Occipital lobe (tissue), 2 donors: ENCODE results near the gene PCDHGB4. TPM values are rescaled to one million over a fixed set of nuclear protein-coding genes. Genes with fewer than 3 reads are reported as not detected.
"Not testable (repeated sequence)": the region's sequence is repeated elsewhere in the genome, so short reads cannot be mapped to it uniquely, and the experiment has no call there.

Source experiments
- DNase-seq: peaks from one replicate; lab custom pipeline; 2025; lab: John Stamatoyannopoulos, UW
- total RNA-seq: library from RNA; depleted of rRNA; stranded (reverse); fragments of >200 nt; gene quantifications from one replicate; pipeline ENCODE4 v1.2.3, GENCODE V29; 2014

The PCDHGB4 gene
- 12.9 TPM for total RNA-seq

DNA sequence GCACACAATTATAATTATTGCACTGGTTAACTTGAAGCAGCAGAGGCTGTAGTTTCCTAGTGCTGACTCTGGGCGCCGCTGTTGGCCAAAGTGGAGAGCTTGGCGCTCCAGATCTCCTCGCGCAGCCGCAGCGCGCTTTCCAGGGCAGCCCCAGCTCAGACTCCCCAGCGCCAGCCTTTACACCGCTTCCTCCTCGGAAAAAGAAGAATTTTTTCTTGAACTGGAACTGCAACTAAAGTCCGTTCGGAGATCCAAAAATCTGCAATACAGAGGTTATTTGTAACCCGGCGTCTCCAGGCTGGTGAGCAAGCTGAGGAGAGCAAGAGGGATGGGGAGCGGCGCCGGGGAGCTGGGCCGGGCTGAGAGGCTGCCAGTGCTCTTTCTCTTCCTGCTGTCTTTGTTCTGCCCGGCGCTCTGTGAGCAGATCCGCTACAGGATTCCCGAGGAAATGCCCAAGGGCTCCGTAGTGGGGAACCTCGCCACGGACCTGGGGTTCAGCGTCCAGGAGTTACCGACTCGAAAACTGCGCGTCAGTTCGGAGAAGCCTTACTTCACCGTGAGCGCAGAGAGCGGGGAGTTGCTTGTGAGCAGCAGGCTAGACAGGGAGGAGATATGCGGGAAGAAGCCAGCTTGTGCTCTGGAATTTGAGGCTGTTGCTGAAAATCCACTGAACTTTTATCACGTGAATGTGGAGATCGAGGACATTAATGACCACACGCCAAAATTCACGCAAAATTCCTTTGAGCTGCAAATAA, at the start of gene PCDHGB4:
TSS of gene PCDHGB4 (plus strand) at position 142 of the 755 bp plus-strand sequence. CDS start at position 329, 187 bp downstream.
- DNase-seq = not testable (repeated sequence)

DNA sequence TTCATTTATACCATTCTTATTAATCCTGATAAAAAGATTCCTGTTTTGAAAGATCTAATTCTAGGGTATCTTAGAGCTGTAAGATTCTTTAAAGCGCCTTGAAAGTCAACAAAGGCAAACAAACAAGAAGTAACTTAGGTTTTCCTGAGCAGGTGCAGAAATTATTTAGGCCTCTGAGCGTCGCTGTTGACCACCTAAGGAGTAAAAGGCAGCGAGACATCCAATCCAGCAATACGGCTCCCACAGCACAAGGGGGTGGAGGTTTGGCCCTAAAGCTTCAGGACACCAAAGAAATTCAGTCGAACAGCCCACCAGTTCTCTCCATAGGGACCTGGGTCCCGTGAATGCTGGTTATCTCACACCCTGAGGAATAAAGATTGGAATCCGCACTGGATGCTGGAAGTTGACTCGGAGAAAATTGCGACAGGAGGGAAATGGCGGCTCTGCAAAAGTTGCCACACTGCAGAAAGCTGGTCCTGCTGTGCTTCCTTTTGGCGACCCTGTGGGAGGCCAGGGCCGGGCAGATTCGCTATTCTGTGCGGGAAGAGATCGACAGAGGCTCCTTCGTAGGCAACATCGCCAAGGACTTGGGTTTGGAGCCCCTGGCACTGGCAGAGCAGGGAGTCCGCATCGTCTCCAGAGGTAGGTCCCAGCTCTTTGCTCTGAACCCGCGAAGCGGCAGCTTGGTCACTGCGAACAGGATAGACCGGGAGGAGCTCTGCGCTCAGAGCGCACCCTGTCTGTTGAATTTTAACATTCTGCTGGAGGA, 48.8 kb upstream of the PCDHGB4 start, which contains the start of gene PCDHGA2:
TSS of gene PCDHGA2 (plus strand) at position 223 of the 769 bp plus-strand sequence.
- DNase-seq = no peak

DNA sequence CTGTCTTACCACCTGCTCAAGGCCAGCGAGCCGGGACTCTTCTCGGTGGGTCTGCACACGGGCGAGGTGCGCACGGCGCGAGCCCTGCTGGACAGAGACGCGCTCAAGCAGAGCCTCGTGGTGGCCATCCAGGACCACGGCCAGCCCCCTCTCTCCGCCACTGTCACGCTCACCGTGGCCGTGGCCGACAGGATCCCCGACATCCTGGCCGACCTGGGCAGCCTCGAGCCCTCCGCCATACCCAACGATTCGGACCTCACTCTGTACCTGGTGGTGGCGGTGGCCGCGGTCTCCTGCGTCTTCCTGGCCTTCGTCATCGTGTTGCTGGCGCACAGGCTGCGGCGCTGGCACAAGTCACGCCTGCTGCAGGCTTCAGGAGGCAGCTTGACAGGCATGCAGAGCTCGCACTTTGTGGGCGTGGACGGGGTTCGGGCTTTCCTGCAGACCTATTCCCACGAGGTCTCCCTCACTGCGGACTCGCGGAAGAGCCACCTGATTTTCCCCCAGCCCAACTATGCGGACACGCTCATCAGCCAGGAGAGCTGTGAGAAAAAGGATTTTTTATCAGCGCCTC, 46.6 kb upstream of the PCDHGB4 start:
- not testable (repeated sequence) for DNase-seq

DNA sequence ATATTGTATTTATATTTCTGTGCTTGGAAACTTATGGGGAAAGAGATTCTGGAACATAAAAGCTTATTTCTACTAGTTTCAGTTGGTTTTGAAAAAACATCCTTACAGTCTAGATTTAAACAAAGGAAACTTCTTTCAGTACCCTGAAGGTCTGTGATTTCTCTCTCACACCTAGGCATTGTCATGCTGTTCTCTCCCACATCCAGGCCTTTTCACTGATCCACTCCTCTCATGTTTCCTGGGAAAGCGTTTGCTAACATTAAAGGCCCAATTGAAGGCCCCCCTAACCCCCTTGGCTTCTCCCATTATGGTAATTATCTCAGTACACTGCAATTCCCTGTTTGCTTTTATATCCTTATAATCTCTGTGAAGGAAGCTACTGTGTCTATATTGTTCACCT, 44.7 kb upstream of the PCDHGB4 start:
- no peak for DNase-seq

DNA sequence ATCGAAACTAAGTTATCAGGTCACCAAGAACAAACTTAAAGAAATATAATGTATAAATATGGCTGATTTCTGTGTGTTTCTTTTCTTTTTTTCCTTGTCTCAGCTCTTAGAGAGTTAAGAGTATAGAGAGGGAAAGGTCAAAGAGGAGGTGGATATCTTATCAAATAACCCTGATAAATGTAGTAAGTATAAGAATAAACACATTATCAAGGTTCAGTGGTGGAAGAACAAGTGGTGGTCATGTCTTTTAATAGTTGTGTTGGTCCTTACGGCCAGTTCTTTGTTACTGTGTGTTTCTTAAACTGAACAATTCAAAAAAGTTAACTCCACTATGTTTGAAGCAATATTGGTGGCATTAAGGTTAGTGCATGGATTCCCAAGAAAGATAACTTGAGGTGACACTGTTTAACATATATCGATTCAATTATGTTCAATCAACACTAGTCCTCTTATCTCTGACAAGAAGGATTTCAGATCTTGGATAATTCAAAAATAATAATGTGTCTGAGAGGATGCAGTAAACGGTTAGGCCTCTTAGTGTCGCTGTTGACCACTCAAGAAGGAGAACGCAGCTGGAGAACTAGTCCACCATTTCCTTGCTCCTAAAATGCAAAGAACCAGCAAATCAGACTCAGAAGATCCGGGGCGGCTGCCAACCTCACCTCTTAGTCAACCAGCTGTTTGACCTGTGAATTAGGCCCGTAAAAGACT, 44.1 kb upstream of the PCDHGB4 start, which contains the start of gene PCDHGA3:
TSS of gene PCDHGA3 (plus strand) at position 588 of the 711 bp plus-strand sequence. CDS start 205 bp downstream, outside the sequence.
- no peak for DNase-seq

DNA sequence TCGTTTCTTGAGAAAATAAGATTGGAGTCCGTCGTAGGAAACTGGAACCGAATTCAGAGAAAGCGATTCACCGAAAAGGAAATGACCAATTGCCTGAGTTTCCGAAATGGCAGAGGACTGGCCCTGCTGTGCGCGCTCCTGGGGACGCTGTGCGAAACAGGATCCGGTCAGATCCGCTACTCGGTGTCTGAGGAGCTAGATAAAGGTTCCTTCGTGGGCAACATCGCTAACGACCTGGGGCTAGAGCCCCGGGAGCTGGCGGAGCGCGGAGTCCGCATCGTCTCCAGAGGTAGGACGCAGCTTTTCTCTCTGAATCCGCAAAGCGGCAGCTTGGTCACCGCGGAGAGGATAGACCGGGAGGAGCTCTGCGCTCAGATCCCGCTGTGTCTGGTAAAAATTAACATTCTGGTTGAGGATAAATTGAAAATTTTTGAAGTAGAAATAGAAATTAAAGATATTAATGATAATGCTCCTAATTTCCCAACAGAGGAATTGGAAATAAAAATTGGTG, 43.5 kb upstream of the PCDHGB4 start:
- no peak for DNase-seq

DNA sequence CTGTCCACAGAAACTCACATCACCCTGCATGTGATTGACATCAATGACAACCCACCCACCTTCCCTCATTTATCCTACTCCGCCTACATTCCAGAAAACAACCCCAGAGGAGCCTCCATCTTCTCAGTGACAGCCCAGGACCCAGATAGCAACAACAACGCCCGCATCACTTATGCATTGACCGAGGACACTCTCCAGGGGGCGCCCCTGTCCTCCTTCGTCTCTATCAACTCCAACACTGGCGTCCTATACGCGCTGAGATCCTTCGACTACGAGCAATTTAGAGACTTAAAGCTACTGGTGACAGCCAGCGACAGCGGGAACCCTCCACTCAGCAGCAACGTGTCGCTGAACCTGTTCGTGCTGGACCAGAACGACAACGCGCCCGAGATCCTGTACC, 42.2 kb upstream of the PCDHGB4 start:
- no peak for DNase-seq

DNA sequence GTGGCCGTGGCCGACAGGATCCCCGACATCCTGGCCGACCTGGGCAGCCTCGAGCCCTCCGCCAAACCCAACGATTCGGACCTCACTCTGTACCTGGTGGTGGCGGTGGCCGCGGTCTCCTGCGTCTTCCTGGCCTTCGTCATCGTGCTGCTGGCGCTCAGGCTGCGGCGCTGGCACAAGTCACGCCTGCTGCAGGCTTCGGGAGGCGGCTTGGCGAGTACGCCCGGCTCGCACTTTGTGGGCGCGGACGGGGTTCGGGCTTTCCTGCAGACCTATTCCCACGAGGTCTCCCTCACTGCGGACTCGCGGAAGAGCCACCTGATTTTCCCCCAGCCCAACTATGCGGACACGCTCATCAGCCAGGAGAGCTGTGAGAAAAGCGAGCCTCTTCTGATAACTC, 41.5 kb upstream of the PCDHGB4 start:
- DNase-seq = not testable (repeated sequence)

DNA sequence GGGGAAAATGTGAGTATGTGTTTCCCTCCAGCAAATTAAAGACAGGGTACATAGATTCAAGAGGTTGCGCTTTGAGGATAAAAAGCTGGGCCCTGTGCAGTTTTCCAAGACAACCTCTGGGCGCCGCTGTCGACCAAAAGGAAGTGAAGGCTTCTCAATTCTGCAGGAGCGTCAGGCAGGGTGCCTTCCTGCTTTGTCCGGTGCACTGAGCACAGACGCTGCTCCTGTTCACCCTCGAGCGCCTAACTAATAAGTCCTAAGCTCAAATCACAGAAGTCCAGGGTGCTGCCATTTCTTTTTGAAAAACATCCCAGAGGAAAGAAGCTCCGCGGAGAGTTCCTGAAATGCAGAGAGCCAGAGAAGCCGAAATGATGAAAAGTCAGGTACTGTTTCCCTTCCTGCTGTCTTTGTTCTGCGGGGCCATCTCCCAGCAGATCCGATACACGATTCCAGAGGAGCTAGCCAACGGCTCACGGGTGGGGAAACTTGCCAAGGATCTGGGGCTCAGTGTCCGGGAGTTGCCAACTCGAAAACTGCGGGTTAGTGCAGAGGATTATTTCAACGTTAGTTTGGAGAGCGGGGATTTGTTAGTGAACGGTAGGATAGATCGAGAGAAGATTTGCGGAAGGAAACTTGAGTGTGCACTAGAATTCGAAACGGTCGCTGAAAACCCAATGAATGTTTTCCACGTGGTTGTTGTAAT, 37.4 kb upstream of the PCDHGB4 start, which contains the start of gene PCDHGB1:
TSS of gene PCDHGB1 (plus strand) at position 183 of the 703 bp plus-strand sequence. CDS start at position 345, 162 bp downstream.
- DNase-seq = no peak

DNA sequence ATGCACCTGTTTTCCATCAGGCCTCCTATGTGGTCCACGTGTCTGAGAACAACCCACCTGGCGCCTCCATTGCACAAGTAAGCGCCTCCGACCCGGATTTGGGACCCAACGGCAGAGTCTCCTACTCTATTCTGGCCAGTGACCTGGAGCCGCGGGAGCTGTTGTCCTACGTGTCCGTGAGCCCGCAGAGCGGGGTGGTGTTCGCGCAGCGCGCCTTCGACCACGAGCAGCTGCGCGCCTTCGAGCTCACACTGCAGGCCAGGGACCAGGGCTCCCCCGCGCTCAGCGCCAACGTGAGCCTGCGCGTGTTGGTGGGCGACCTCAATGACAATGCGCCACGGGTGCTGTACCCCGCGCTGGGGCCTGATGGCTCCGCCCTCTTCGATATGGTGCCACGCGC, 35.9 kb upstream of the PCDHGB4 start:
- no peak for DNase-seq

DNA sequence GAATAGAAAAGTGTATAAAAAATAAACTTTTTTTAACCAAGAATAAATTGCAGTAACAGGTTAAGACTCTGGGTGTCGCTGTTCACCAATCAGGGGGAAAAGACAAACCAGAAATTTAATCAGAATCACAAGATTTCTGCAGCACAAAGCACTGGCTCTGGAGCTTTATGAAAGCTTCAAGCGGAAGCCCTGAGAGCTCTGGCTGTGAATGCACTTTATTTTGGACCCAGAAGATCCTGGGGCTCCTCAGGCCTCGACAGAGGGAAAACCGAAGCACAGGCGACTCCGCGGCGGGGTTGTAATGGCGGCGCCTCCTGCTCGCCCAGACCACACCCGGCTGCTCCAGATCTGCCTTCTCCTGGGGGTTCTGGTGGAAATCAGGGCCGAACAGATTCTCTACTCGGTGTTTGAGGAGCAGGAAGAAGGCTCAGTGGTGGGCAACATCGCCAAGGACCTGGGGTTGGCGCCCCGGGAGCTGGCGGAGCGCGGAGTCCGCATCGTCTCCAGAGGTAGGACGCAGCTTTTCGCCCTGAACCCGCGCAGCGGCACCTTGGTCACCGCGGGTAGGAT, 32.5 kb upstream of the PCDHGB4 start, which contains the start of gene PCDHGA4:
TSS of gene PCDHGA4 (plus strand) at position 122 of the 570 bp plus-strand sequence. CDS start at position 209, 87 bp downstream.
- no peak for DNase-seq

DNA sequence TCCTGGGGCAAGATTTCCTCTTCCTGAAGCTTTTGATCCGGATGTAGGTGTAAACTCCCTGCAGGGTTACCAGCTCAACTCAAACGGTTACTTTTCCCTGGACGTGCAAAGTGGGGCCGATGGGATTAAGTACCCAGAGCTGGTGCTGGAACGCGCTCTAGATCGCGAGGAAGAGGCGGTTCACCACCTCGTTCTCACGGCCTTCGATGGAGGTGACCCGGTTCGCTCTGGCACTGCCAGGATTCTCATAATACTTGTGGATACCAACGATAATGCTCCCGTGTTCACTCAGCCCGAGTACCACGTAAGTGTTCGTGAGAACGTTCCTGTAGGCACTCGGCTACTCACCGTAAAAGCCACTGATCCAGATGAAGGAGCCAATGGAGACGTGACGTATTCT, 31.9 kb upstream of the PCDHGB4 start:
- DNase-seq = no peak

DNA sequence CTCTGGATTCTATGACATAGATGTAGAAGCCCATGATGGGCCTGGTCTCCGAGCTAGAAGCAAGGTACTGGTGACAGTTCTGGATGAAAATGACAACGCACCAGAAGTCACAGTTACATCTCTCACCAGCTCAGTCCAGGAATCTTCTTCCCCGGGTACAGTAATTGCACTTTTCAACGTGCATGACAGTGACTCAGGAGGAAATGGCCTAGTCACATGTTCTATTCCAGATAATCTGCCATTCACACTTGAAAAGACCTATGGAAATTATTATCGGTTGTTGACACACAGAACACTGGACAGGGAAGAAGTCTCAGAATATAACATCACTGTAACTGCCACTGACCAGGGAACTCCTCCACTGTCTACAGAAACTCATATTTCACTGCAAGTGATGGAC, 31.4 kb upstream of the PCDHGB4 start:
- no peak for DNase-seq

DNA sequence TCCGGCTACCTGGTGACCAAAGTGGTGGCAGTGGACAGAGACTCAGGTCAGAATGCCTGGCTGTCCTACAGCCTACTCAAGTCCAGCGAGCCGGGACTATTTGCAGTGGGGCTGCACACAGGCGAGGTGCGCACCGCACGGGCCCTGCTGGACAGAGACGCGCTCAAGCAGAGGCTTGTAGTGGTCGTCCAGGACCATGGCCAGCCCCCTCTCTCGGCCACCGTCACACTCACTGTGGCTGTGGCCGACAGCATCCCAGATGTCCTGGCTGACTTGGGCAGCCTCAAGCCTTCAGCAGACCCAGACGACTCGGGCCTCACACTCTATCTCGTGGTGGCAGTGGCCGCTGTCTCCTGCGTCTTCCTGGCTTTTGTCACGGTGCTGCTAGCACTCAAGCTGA, 30.5 kb upstream of the PCDHGB4 start:
- DNase-seq = no peak

DNA sequence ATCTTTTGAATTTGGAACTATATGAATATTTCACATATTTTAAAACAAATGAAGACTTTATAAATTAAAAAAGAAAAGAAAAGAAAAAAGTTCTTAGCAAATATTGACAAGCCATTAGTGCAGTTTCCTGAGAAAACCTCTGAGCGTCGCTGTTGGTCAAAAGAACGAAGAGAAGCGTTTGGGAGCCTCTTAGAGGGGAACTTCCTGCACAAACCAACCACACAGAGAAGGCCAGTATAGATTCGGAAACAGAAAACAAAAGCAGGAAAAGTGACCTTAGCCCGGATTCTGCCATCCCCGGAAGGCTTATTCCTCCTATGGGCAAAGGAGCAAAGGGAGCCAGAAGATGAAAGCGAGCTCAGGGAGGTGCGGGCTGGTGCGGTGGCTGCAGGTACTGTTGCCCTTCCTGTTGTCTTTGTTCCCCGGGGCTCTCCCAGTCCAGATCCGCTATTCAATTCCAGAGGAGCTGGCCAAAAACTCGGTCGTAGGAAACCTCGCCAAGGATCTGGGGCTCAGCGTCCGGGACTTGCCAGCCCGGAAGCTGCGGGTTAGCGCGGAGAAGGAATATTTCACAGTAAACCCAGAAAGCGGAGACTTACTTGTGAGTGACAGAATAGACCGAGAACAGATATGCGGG, 27.6 kb upstream of the PCDHGB4 start, which contains the start of gene PCDHGB2:
TSS of gene PCDHGB2 (plus strand) at position 205 of the 637 bp plus-strand sequence. CDS start at position 347, 142 bp downstream.
- DNase-seq = no peak

DNA sequence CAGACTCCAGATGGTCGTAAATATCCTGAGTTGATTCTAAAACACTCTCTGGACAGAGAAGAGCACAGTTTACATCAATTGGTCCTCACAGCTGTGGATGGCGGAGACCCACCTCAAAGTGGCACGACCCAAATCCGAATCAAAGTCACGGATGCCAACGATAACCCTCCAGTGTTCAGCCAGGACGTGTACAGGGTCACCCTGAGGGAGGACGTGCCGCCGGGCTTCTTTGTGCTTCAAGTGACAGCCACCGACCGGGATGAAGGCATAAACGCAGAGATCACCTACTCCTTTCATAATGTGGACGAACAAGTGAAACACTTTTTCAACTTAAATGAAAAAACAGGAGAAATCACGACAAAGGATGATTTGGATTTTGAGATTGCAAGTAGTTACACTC, 26.8 kb upstream of the PCDHGB4 start:
- DNase-seq = no peak

DNA sequence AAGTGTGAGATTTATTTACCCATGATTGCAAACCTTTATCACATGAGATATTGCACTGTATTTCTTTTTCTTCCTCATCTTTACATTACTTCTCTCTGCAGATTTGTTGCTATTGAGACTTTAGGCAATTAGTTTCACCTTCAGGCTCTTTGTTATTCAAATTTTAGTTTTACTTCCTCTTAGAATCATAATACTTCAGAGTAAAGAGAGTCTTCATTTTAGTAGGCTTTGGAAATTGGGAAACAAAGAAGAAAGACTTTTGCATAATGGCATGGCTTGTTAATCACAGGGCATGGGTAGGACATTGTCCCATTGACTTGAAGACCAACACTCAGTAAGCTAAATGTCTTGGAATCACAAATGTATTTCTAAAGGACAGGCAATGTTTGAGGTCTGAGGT, 24.8 kb upstream of the PCDHGB4 start:
- DNase-seq = no peak

DNA sequence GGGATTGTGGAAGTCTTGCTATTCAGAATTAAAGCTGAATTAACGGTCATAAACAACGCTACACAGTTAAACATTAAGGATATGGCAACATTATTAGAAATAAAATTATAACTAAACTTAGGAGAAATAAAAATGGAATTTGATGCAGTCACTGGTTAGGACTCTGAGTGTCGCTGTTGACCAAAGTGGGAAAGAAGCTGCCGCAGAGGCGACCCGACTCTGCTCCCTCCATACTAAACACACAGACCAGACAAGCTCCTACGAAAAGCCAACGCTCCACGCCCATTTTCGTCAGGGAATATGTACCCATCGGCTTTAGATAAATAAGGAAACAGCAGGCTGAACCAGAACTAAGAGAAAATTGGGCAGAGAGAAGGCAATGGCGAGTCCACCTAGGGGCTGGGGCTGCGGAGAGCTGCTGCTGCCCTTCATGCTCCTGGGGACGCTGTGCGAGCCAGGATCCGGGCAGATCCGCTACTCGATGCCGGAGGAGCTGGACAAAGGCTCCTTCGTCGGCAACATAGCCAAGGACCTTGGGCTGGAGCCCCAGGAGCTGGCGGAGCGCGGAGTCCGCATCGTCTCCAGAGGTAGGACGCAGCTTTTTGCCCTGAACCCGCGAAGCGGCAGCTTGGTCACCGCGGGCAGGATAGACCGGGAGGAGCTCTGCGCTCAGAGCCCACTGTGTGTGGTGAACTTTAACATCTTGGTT, 23.4 kb upstream of the PCDHGB4 start, which contains the start of gene PCDHGA5:
TSS of gene PCDHGA5 (plus strand) at position 211 of the 709 bp plus-strand sequence. CDS start at position 380, 169 bp downstream.
- DNase-seq = no peak
